NT2/D1 (cell line): ENCODE measurements around the gene NBPF11.
"Not testable (repeated sequence)": the region's sequence is repeated elsewhere in the genome, so short reads cannot be mapped to it uniquely, and the experiment has no call there.

Experiments
- SUZ12 ChIP-seq: IDR thresholded peaks from 2 replicates; pipeline ENCODE4 v1.6.1; 2011; ENCODE audit not compliant: insufficient read length, insufficient read depth; ENCODE audit errors: extremely low read depth
- YY1 ChIP-seq: IDR thresholded peaks from 2 replicates; pipeline ENCODE4 v1.6.1; 2011; ENCODE audit not compliant: insufficient read length, insufficient read depth
- ZNF274 ChIP-seq: IDR thresholded peaks from 2 replicates; pipeline ENCODE4 v1.6.1; 2011; ENCODE audit warnings: mild to moderate bottlenecking, low read depth, low read length

GRCh38 chr1:148155494-148156275 is 3.6 kb upstream of the NBPF11 start:
- TF ChIP-seq SUZ12, ZNF274, YY1: not testable (repeated sequence)
